C4-2B (cell line): ENCODE data around the gene PAXX.

Experiments
- H3K27ac ChIP-seq: fragments of 450-650 bp; 2 replicates; pipeline ENCODE4 v1.5.1; 2017
- CTCF ChIP-seq: fragments of 450-650 bp; conservative IDR thresholded peaks from 2 replicates; pipeline ENCODE4 v1.5.1; 2017; ENCODE audit warnings: mild to moderate bottlenecking
- ZFX ChIP-seq: fragments of 450-650 bp; IDR thresholded peaks from 2 replicates; pipeline ENCODE4 v1.6.1; 2017

Gene PAXX, protein sequence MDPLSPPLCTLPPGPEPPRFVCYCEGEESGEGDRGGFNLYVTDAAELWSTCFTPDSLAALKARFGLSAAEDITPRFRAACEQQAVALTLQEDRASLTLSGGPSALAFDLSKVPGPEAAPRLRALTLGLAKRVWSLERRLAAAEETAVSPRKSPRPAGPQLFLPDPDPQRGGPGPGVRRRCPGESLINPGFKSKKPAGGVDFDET

DNA sequence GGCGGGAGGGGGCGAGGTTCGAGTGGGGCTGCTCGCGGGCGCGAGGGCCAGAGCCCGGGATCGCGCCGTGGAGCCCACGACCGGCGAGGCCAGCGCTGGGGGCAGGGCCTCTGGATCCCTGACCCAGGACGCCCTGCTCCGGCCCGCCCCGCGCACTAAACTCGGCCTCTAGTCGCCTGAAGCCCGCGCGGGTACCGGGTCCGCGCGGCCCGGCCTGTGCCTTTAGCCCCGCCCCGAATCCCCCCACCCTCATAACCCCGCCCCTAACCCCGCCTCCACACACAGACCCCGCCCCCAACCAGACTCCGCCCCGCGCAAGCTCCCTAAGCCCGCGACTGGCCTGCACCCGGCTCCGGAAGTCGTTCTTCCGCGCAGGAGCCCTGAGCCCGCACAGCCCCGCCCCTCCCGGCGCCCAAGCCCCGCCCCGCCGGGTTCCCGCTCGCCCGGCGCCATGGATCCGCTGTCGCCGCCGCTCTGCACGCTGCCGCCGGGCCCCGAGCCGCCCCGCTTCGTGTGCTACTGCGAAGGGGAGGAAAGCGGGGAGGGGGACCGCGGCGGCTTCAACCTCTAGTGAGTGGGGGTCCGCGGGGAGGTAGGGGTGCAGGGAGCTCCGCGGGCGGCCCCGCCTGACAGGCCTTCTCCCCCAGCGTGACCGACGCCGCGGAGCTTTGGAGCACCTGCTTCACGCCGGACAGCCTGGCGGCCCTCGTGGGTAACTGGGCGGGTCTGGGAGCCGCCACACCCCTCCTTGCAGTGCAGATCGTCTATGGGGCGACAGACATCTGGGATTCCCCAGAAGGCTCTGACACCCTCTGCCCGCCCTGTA, at the start of gene PAXX:
Gene PAXX, plus strand, starts transcription at position 430 of the 826 bp plus-strand sequence. Its CDS starts 22 bp downstream, at position 452.
- peak within 1 kb of the TSS; percentile 86 for H3K27ac ChIP-seq

DNA sequence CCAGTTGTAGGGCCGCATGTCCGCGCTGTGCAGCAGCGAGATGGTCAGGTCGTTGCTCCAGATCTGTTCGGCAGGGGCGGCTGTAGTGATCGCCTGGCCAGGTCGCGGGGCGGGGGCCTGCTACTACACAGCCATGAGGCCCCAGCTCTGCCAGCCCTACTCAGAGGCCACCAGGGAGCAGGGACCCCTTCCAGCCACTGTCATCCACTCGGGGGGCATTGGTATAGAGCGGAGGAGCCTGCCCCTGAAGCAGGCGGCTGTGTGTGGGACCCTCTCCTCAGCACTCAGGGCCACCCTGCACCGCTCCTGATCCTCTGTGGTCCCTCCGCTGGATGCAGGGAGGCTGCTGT, 49.4 kb upstream of the PAXX start:
- TF ChIP-seq CTCF, result no peak
- no peak for TF ChIP-seq ZFX
- peak overlapping the region; percentile 94 for H3K27ac ChIP-seq

More for the DNA sequence above, at the start of gene PAXX:
- TF ChIP-seq ZFX (peak; percentile 86; the same call in 1 of the 2 replicates), CTCF (no peak)

DNA sequence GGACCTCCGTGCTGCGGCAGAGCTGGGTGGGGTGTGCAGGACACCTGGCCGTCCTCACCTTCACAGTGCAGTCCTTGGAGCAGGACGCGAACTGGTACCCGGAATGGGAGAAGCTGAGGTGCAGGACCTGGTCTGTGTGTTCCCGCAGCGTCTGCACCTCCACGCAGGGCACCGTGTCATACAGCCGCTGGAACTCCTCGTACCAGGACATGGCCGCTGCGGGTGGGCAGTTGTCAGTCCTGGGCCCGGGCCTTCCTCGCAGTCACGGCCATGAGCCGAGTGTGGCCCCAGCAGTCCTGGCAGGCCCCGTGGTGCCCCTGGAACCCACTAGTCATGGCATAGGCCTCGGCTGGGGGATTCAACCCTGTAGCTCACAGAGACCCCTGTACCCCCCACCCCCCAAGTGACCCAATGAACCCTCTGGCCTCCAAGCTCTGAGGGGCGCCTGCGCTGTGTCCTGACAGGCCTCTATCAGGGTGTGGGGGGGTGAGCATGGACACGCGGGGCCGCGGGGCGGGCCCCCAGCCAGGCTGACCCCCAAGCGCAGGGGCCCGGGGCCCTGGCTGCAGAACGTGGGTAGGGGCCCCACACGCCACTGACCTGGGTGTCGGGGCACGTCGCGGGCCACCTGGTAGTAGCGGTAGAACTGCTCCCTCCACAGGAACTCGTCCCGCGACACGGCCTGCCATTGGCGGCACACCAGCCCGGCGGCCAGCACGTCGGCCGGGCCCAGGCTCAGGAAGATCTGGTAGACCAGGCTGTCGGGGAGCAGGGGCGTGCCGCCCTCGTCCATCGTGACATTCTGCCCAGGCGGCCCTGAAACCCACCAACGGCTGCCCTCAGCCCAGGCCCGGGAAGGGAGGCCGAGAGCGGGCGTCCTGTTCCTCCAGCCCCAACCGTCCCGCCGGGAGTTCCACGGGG, 48.7 kb upstream of the PAXX start:
- peak overlapping the region; percentile 94 for H3K27ac ChIP-seq

DNA sequence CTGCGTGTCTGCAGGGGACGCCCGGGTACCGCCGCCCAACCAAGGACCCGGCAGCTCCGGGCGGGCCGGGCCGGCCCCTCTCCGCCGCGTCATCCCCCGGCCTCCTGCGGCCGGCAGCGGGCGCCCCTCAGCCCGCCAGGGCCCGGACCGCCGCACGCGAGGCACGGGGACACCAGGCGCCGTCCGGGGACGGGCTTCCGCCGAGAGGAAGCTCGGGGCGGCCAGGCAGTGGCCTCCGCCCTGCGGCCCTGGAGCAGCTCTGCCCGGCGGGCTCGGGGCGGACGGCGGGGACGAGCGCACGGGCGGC, 48.1 kb upstream of the PAXX start:
- TF ChIP-seq ZFX, result peak; percentile 90
- TF ChIP-seq CTCF, result no peak
- peak overlapping the region; percentile 94 for H3K27ac ChIP-seq

More for the DNA sequence above, 48.7 kb upstream of the PAXX start:
- TF ChIP-seq CTCF, result no peak
- no peak for TF ChIP-seq ZFX

DNA sequence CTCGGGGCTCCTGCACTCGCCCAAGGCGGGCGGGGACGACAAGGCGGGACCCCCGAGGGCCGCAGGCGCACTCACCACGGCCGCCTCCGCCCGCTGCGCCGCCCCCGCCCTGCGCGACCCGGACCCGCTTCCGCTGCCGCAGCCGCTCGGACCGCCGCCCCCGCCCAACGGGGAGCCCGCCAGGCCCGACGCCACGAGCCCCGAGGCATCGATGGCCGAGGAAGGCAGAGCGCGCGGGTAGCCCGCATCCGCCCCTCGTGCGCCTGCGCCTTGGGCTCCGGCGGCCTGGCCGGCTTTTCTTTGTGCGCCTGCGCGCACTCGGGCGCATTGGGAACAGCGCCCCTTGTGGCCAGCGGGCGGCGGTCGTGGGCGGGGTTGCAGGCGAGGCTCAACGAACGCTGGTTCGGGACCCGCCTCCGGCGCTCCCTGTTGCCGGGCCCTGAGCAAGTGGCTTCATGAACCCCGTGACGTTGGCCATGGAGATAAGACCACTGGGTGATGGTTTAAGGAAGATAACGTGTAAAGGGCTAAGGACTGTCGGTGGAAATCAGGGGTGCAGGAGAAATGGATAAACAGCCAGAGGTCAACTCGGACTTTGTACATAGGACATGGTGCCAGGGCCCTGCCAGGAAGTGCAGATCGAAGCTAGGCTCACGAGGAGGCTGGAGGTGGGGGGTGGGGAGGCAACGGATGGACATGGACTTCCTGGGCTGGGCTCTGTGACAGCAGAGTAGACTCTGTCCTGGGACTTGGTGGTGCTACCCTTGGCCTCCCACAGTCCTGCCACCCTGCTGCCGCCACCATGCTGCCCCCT, 47.5 kb upstream of the PAXX start, which contains the start of the genes C8G and FBXW5:
Gene C8G, plus strand, starts transcription at position 725 of the 814 bp plus-strand sequence. Its CDS starts 78 bp downstream, at position 803.
Gene FBXW5, minus strand, starts transcription at position 220 of the 814 bp plus-strand sequence. CDS start 655 bp downstream, outside the sequence.
- TF ChIP-seq CTCF (peak; percentile 100), ZFX (peak; percentile 63; the same call in 1 of the 2 replicates)

GRCh38 chr9:136945333-136946227, 46.6 kb upstream of the PAXX start:
- H3K27ac ChIP-seq, result peak overlapping the region; percentile 94
- no peak for TF ChIP-seq ZFX
- TF ChIP-seq CTCF, result no peak

More for the DNA sequence above, 47.5 kb upstream of the PAXX start, which contains the start of the genes C8G and FBXW5:
- H3K27ac ChIP-seq, result peak within 1 kb of the TSS; percentile 94
